Measurements from ENCODE around the gene TPRG1L. TPM values are rescaled to one million over a fixed set of nuclear protein-coding genes. Genes with fewer than 3 reads are reported as not detected.

Gene TPRG1L
- total and polyA plus RNA-seq, 7 experiments from 2014 or later, result 15.6 to 61.4 (median 44.0) TPM

GRCh38 chr1:3657578-3658230, 32.9 kb downstream of the TPRG1L start:
- POLR2A ChIA-PET, result no interaction called here
- Mint-ChIP-seq H3K27me3 (peaks cover 33 to 50% (median 40%) of the 10 kb centered on the region in 5 donors), H3K27ac (no peak overlapping the region), H3K36me3 (no peaks in the 10 kb centered on the region), H3K4me3 (no peak overlapping the region), H3K4me1 (peaks cover 0 to 4% (median 0%) of the 10 kb centered on the region in 7 donors), H3K9me3 (no peaks in the 10 kb centered on the region)
- CTCF ChIA-PET, result no interaction called here
- DNase-seq (no peak), ATAC-seq (no peak)
- Histone ChIP-seq H3K9me3 (ENCODE audit: control insufficient read depth in 2 of 3, low read length in 3 of 3) (no peaks in the 10 kb centered on the region), H3K27ac (ENCODE audit: low read depth, low read length) (no peak overlapping the region), H3K27me3 (ENCODE audit: control insufficient read depth in 2 of 2, insufficient read depth in 2 of 2, low read length in 2 of 2) (peaks cover 3 to 6% of the 10 kb centered on the region in 2 donors), H3K4me1 (ENCODE audit: control insufficient read depth in 2 of 2, insufficient read depth in 2 of 2, low read length in 2 of 2) (no peaks in the 10 kb centered on the region), H3K4me3 (ENCODE audit: low read length) (no peak overlapping the region), H3K36me3 (ENCODE audit: control insufficient read depth in 2 of 3, insufficient read depth in 3 of 3, low read length in 3 of 3) (no peaks in the 10 kb centered on the region)
- intact Hi-C loops (cut with micrococcal nuclease), result no loop called here

DNA sequence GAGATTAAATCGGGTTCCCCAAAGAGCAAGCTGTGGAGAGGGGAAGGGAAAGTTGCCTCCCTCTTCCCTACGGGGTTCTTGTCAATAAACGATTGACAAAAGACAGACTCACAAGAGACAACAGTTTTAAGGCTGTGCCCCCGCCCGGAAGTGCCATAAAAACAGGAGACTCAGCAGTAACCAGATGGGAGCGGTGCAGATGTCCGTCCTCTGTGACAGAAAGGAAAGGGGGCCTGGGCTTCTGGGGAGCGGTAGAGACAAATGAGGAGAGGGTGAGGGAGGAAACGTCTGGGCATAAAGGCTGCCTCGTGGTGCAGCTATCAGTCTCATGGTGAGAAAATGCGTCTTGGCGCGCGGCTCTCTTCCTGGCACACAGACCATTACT, 33.4 kb downstream of the TPRG1L start:
- no peaks in the 10 kb centered on the region for H3K36me3 Mint-ChIP-seq
- no peak overlapping the region for H3K4me3 Mint-ChIP-seq
- no peaks in the 10 kb centered on the region for H3K4me1 ChIP-seq (ENCODE audit: control insufficient read depth in 2 of 2, insufficient read depth in 2 of 2, low read length in 2 of 2)
- no peaks in the 10 kb centered on the region for H3K9me3 Mint-ChIP-seq
- DNase-seq (no peak), ATAC-seq (no peak)
- H3K4me3 ChIP-seq (ENCODE audit: low read length), result no peak overlapping the region
- peaks cover 0 to 3% (median 0%) of the 10 kb centered on the region in 7 donors for H3K4me1 Mint-ChIP-seq
- no peak overlapping the region for H3K27ac ChIP-seq (ENCODE audit: low read depth, low read length)
- H3K27me3 ChIP-seq (ENCODE audit: control insufficient read depth in 2 of 2, insufficient read depth in 2 of 2, low read length in 2 of 2), result peaks cover 2% of the 10 kb centered on the region in 2 donors
- no peaks in the 10 kb centered on the region for H3K36me3 ChIP-seq (ENCODE audit: control insufficient read depth in 2 of 3, insufficient read depth in 3 of 3, low read length in 3 of 3)
- H3K9me3 ChIP-seq (ENCODE audit: control insufficient read depth in 2 of 3, low read length in 3 of 3), result no peaks in the 10 kb centered on the region
- intact Hi-C loops (cut with micrococcal nuclease), result no loop called here
- peaks cover 32 to 46% (median 38%) of the 10 kb centered on the region in 5 donors for H3K27me3 Mint-ChIP-seq
- ChIA-PET CTCF (no interaction called here), POLR2A (interaction anchor here (0.7 kb wide), 1 partner anchor 1234 kb away, joined by 4 read pairs; no protein-coding TSS in a partner anchor)
- no peak overlapping the region for H3K27ac Mint-ChIP-seq

DNA sequence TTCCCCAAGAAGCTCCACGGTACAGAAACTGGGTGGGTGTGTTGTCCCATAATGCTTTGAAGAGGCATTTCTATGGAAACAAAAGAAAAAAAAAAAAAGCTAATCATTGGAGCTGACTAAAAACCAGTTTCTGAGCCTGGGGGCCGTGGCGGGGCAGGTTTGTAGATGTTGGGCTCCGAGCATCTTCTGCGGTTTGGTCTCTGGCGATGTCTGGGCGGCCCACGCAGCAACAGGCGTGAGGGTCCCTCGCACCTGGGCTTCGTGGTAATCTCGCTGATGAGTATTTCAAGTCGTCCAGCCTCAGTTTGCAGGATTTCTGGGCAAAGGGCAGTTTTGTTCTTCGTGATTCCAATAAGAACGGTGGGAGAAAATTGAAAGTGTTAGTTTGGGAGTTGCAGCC, 34.3 kb downstream of the TPRG1L start:
- no peak overlapping the region for H3K27ac Mint-ChIP-seq
- H3K4me1 ChIP-seq (ENCODE audit: control insufficient read depth in 2 of 2, insufficient read depth in 2 of 2, low read length in 2 of 2), result no peaks in the 10 kb centered on the region
- intact Hi-C loops (cut with micrococcal nuclease), result no loop called here
- ChIA-PET CTCF (no interaction called here), POLR2A (interaction anchor here (0.6 kb wide), 1 partner anchor 482 kb away, joined by 3 read pairs; no protein-coding TSS in a partner anchor)
- H3K9me3 Mint-ChIP-seq, result no peaks in the 10 kb centered on the region
- no peak overlapping the region for H3K4me3 ChIP-seq (ENCODE audit: low read length)
- H3K36me3 Mint-ChIP-seq, result no peaks in the 10 kb centered on the region
- H3K27me3 Mint-ChIP-seq, result peaks cover 23 to 38% (median 29%) of the 10 kb centered on the region in 5 donors
- no peak for ATAC-seq
- no peaks in the 10 kb centered on the region for H3K36me3 ChIP-seq (ENCODE audit: control insufficient read depth in 2 of 3, insufficient read depth in 3 of 3, low read length in 3 of 3)
- H3K4me3 Mint-ChIP-seq, result no peak overlapping the region
- H3K9me3 ChIP-seq (ENCODE audit: control insufficient read depth in 2 of 3, low read length in 3 of 3), result no peaks in the 10 kb centered on the region
- H3K27me3 ChIP-seq (ENCODE audit: control insufficient read depth in 2 of 2, insufficient read depth in 2 of 2, low read length in 2 of 2), result no peaks in the 10 kb centered on the region
- no peak overlapping the region for H3K27ac ChIP-seq (ENCODE audit: low read depth, low read length)
- H3K4me1 Mint-ChIP-seq, result no peaks in the 10 kb centered on the region
- DNase-seq, result no peak

DNA sequence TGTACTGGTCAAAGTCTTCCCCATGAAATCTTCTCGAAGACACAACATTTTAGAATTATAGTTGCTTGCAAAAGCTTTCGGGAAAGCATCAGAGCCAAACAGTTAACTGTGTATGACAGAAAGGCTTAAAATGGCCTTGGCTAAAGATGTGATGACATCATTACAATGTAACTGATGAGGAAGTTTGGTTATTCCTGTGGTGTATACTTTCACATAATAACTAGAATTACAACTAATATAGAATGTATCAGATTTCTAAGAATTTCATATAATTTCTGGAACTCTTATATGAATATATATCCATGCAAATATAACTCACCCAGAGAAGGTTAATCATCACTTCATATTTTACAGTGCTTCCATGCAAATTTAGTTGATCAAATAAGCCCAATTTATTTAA, 35.9 kb downstream of the TPRG1L start:
- H3K27ac Mint-ChIP-seq, result no peak overlapping the region
- Histone ChIP-seq H3K27me3 (ENCODE audit: control insufficient read depth in 2 of 2, insufficient read depth in 2 of 2, low read length in 2 of 2) (no peaks in the 10 kb centered on the region), H3K9me3 (ENCODE audit: control insufficient read depth in 2 of 3, low read length in 3 of 3) (no peaks in the 10 kb centered on the region), H3K4me3 (ENCODE audit: low read length) (no peak overlapping the region), H3K27ac (ENCODE audit: low read depth, low read length) (no peak overlapping the region), H3K4me1 (ENCODE audit: control insufficient read depth in 2 of 2, insufficient read depth in 2 of 2, low read length in 2 of 2) (no peaks in the 10 kb centered on the region), H3K36me3 (ENCODE audit: control insufficient read depth in 2 of 3, insufficient read depth in 3 of 3, low read length in 3 of 3) (no peaks in the 10 kb centered on the region)
- H3K9me3 Mint-ChIP-seq, result no peaks in the 10 kb centered on the region
- ChIA-PET POLR2A (no interaction called here), CTCF (no interaction called here)
- DNase-seq, result no peak
- no peak for ATAC-seq
- no peaks in the 10 kb centered on the region for H3K4me1 Mint-ChIP-seq
- H3K36me3 Mint-ChIP-seq, result no peaks in the 10 kb centered on the region
- intact Hi-C loops (cut with micrococcal nuclease), result no loop called here
- no peak overlapping the region for H3K4me3 Mint-ChIP-seq
- H3K27me3 Mint-ChIP-seq, result peaks cover 10 to 22% (median 17%) of the 10 kb centered on the region in 5 donors

DNA sequence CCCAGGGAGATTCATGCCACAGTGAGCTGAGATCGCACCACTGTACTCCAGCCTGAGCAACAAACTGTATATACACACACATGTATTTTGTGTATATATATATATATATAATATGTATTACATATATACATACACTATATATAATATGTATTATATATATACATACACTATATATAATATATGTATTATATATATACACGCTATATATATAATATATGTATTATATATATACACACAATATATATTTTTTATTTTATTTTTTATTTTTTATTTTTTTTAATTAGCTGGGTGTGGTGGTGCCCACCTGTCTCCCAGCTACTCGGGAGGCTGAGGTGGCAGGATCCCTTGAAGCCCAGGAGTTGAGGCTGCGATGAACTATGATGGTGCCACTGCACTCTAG, 36.8 kb downstream of the TPRG1L start:
- POLR2A ChIA-PET, result no interaction called here
- no peaks in the 10 kb centered on the region for H3K9me3 ChIP-seq (ENCODE audit: control insufficient read depth in 2 of 3, low read length in 3 of 3)
- H3K27me3 ChIP-seq (ENCODE audit: control insufficient read depth in 2 of 2, insufficient read depth in 2 of 2, low read length in 2 of 2), result no peaks in the 10 kb centered on the region
- H3K36me3 ChIP-seq (ENCODE audit: control insufficient read depth in 2 of 3, insufficient read depth in 3 of 3, low read length in 3 of 3), result no peaks in the 10 kb centered on the region
- no peak for DNase-seq
- Mint-ChIP-seq H3K36me3 (no peaks in the 10 kb centered on the region), H3K9me3 (no peaks in the 10 kb centered on the region), H3K4me3 (no peak overlapping the region), H3K27ac (no peak overlapping the region), H3K4me1 (no peaks in the 10 kb centered on the region), H3K27me3 (peaks cover 4 to 17% (median 15%) of the 10 kb centered on the region in 5 donors)
- CTCF ChIA-PET, result no interaction called here
- no peak for ATAC-seq
- H3K27ac ChIP-seq (ENCODE audit: low read depth, low read length), result no peak overlapping the region
- H3K4me1 ChIP-seq (ENCODE audit: control insufficient read depth in 2 of 2, insufficient read depth in 2 of 2, low read length in 2 of 2), result no peaks in the 10 kb centered on the region
- H3K4me3 ChIP-seq (ENCODE audit: low read length), result no peak overlapping the region
- intact Hi-C loops (cut with micrococcal nuclease), result no loop called here

- H3K9me3 ChIP-seq (ENCODE audit: control insufficient read depth in 2 of 3, low read length in 3 of 3), result no peaks in the 10 kb centered on the region
- peaks cover under 1 to 19% (median 15%) of the 10 kb centered on the region in 5 donors for H3K27me3 Mint-ChIP-seq
Observed at GRCh38 chr1:3662080-3662671, 37.4 kb downstream of the TPRG1L start.

More at GRCh38 chr1:3662080-3662671, 37.4 kb downstream of the TPRG1L start:
- Mint-ChIP-seq H3K4me1 (peaks cover 0 to 3% (median 0%) of the 10 kb centered on the region in 7 donors), H3K36me3 (no peaks in the 10 kb centered on the region), H3K27ac (no peak overlapping the region), H3K4me3 (no peak overlapping the region), H3K9me3 (no peaks in the 10 kb centered on the region)
- ATAC-seq (no peak), DNase-seq (no peak)
- Histone ChIP-seq H3K27me3 (ENCODE audit: control insufficient read depth in 2 of 2, insufficient read depth in 2 of 2, low read length in 2 of 2) (no peaks in the 10 kb centered on the region), H3K4me1 (ENCODE audit: control insufficient read depth in 2 of 2, insufficient read depth in 2 of 2, low read length in 2 of 2) (no peaks in the 10 kb centered on the region), H3K27ac (ENCODE audit: low read depth, low read length) (no peak overlapping the region), H3K4me3 (ENCODE audit: low read length) (no peak overlapping the region), H3K36me3 (ENCODE audit: control insufficient read depth in 2 of 3, insufficient read depth in 3 of 3, low read length in 3 of 3) (no peaks in the 10 kb centered on the region)
- intact Hi-C loops (cut with micrococcal nuclease), result no loop called here
- ChIA-PET CTCF (no interaction called here), POLR2A (no interaction called here)
